Subcutaneous abdominal adipose tissue (tissue), 5 donors: Measurements from ENCODE around the gene ZNF117.
"Not testable (repeated sequence)": the region's sequence is repeated elsewhere in the genome, so short reads cannot be mapped to it uniquely, and the experiment has no call there.

Experiments
- H3K27ac ChIP-seq: one replicate; pipeline ENCODE4 v1.7.0; 2013; ENCODE audit warnings: low read depth, mild to moderate bottlenecking, inconsistent platforms, low read length, moderate library complexity
- H3K27me3 ChIP-seq, 5 donors: one replicate each; pipeline ENCODE4 v1.7.0; 2013; ENCODE audit warnings: low read length in 5 of 5, inconsistent platforms in 1 of 5; ENCODE audit not compliant: control insufficient read depth in 5 of 5, insufficient read depth in 4 of 5
- H3K36me3 ChIP-seq, 5 donors: one replicate each; pipeline ENCODE4 v1.7.0; 2013; ENCODE audit warnings: low read length in 5 of 5; ENCODE audit not compliant: control insufficient read depth in 5 of 5, insufficient read depth in 5 of 5
- H3K4me1 ChIP-seq, 5 donors: one replicate each; pipeline ENCODE4 v1.7.0; 2013; ENCODE audit warnings: low read length in 5 of 5, mild to moderate bottlenecking in 3 of 5, moderate library complexity in 1 of 5; ENCODE audit not compliant: control insufficient read depth in 5 of 5, insufficient read depth in 5 of 5
- H3K4me3 ChIP-seq, 5 donors: one replicate each; pipeline ENCODE4 v1.7.0; 2013; ENCODE audit warnings: low read length in 5 of 5, low read depth in 1 of 5
- H3K9ac ChIP-seq, 5 donors: one replicate each; pipeline ENCODE4 v1.7.0; 2013; ENCODE audit warnings: low read length in 5 of 5, mild to moderate bottlenecking in 4 of 5, moderate library complexity in 3 of 5
- H3K9me3 ChIP-seq, 5 donors: one replicate each; pipeline ENCODE4 v1.7.0; 2013; ENCODE audit warnings: low read length in 5 of 5; ENCODE audit not compliant: control insufficient read depth in 5 of 5
- donor health status: healthy.
- donor health status: healthy.
- donor health status: healthy.
- donor health status: healthy.
- donor health status: healthy.

The ZNF117 gene

GRCh38 chr7:64950673-64951072 lies 40.2 kb downstream of the ZNF117 start:
- not testable (repeated sequence) for H3K27ac ChIP-seq, H3K9ac ChIP-seq, H3K9me3 ChIP-seq, H3K36me3 ChIP-seq, H3K4me3 ChIP-seq
- H3K4me1 ChIP-seq, result peaks cover 0 to 20% (median 15%) of the 10 kb centered on the region in 5 donors
- peaks cover 0 to 21% (median 5%) of the 10 kb centered on the region in 5 donors for H3K27me3 ChIP-seq

GRCh38 chr7:64948774-64949173 lies 42.1 kb downstream of the ZNF117 start:
- H3K9ac ChIP-seq, H3K9me3 ChIP-seq, H3K4me3 ChIP-seq, H3K36me3 ChIP-seq, H3K27ac ChIP-seq: not testable (repeated sequence)
- Histone ChIP-seq H3K27me3 (peaks cover 0 to 27% (median 5%) of the 10 kb centered on the region in 5 donors), H3K4me1 (peaks cover 0 to 20% (median 15%) of the 10 kb centered on the region in 5 donors)

GRCh38 chr7:64947252-64948000 lies 43.4 kb downstream of the ZNF117 start:
- Histone ChIP-seq H3K9ac (peak overlapping the region in 4 of 5 donors; percentile 30 to 52 (median 42)), H3K4me1 (peaks cover 0 to 20% (median 15%) of the 10 kb centered on the region in 5 donors), H3K27ac (no peak overlapping the region), H3K9me3 (no peaks in the 10 kb centered on the region), H3K27me3 (peaks cover 0 to 30% (median 5%) of the 10 kb centered on the region in 5 donors), H3K36me3 (no peaks in the 10 kb centered on the region), H3K4me3 (peak overlapping the region in 4 of 5 donors; percentile 47 to 59 (median 52))

DNA sequence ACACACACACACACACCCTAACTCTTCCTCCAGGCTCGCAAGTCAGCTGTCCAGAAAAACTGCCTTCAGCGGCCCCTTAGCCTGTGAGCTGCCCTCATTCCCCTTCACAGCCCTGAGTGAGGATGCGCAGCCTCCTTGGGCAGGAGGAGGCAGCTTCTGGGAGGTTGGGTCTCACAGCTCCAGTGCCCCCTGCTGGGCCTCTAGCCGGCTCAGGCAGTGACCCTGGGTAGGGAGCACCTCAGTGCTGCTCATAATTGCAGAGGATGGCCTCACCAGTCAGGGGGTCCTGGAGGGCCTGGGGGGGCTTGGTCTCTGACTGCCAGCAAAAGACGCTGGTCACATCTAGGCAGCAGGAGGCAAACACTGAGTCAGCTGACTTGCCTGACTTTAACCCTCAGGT lies 44.1 kb downstream of the ZNF117 start:
- Histone ChIP-seq H3K9ac (peak overlapping the region in 1 of 5 donors; percentile 52), H3K27me3 (peaks cover 0 to 30% (median 5%) of the 10 kb centered on the region in 5 donors), H3K27ac (no peak overlapping the region), H3K36me3 (no peaks in the 10 kb centered on the region), H3K4me1 (peaks cover 0 to 20% (median 13%) of the 10 kb centered on the region in 5 donors), H3K4me3 (peak overlapping the region in 3 of 5 donors; percentile 48 to 59 (median 57)), H3K9me3 (no peaks in the 10 kb centered on the region)

DNA sequence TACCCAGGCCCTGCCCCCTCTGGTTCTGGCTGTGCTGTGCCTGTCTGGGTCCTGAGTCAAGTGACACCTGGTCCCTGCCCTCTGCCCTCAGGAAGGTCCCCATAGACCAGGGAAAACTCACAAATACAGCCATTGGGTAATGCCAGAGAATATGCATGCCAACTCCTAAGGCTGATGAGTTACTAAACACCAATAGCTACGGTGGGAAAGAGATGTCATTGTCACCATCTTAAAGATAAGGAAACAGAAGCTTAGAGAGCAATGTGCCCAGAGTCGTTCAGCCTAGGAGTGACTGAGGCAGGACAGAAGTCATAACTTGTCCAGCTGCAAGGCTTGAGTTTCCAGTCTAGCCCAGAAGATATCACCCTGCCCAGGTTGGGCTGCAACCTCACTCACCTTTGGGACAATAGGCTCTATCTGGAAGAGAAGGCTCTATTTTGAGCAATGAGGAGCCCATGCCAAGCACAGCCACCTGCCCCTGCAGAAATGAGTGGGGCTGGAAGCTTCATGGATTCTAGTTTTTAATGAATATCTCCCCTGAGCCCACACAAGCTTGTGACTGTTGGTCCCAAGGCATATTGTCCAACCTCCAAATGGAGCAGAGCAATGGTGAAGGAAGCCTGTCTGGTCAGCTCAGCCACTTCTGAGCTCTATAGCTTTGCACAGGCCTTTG lies 45.2 kb downstream of the ZNF117 start:
- H3K4me1 ChIP-seq, result peaks cover 0 to 15% (median 13%) of the 10 kb centered on the region in 5 donors
- no peak overlapping the region for H3K27ac ChIP-seq
- no peaks in the 10 kb centered on the region for H3K36me3 ChIP-seq
- peaks cover 0 to 30% (median 5%) of the 10 kb centered on the region in 5 donors for H3K27me3 ChIP-seq
- no peaks in the 10 kb centered on the region for H3K9me3 ChIP-seq
- H3K9ac ChIP-seq, result no peak overlapping the region
- no peak overlapping the region for H3K4me3 ChIP-seq

- not testable (repeated sequence) for H3K9ac ChIP-seq, H3K4me3 ChIP-seq, H3K9me3 ChIP-seq, H3K36me3 ChIP-seq, H3K27ac ChIP-seq
- Histone ChIP-seq H3K4me1 (peaks cover 0 to 15% (median 13%) of the 10 kb centered on the region in 5 donors), H3K27me3 (peaks cover 0 to 30% (median 5%) of the 10 kb centered on the region in 5 donors)
Observed at GRCh38 chr7:64944667-64945502, 46.0 kb downstream of the ZNF117 start.

GRCh38 chr7:64940021-64940420 lies 50.8 kb downstream of the ZNF117 start:
- H3K4me3 ChIP-seq, H3K27ac ChIP-seq, H3K36me3 ChIP-seq, H3K9ac ChIP-seq, H3K4me1 ChIP-seq, H3K9me3 ChIP-seq, H3K27me3 ChIP-seq: not testable (repeated sequence)

- Histone ChIP-seq H3K4me3 (no peak overlapping the region), H3K27ac (no peak overlapping the region), H3K9ac (no peak overlapping the region), H3K9me3 (peaks cover 0 to 7% (median 2%) of the 10 kb centered on the region in 5 donors), H3K27me3 (peaks cover 0 to 3% (median 0%) of the 10 kb centered on the region in 5 donors), H3K4me1 (no peaks in the 10 kb centered on the region), H3K36me3 (peaks cover 0 to 3% (median 0%) of the 10 kb centered on the region in 5 donors)
Observed at GRCh38 chr7:64938540-64938939, 52.3 kb downstream of the ZNF117 start.

- Histone ChIP-seq H3K36me3 (peaks cover 0 to 3% (median 0%) of the 10 kb centered on the region in 5 donors), H3K4me3 (no peak overlapping the region), H3K27me3 (no peaks in the 10 kb centered on the region), H3K9me3 (peaks cover 0 to 7% (median 2%) of the 10 kb centered on the region in 5 donors), H3K27ac (no peak overlapping the region), H3K4me1 (no peaks in the 10 kb centered on the region), H3K9ac (no peak overlapping the region)
Observed at GRCh38 chr7:64934478-64934877, 56.4 kb downstream of the ZNF117 start.
